GM10266 (cell line): ENCODE measurements around the gene UTY.

ENCODE experiments used
- DNase-seq: peaks from one replicate; pipeline ENCODE4 v3.0.0; 2012; ENCODE audit errors: extremely low spot score
- CTCF ChIP-seq: IDR thresholded peaks from 2 replicates; pipeline ENCODE4 v1.5.1; 2012; ENCODE audit warnings: mild to moderate bottlenecking, low read depth; ENCODE audit not compliant: control insufficient read depth, insufficient read depth; ENCODE audit errors: missing control alignments

UTY gene

GRCh38 chrY:13435968-13436937, 43.6 kb downstream of the UTY start:
- no peak for DNase-seq
- TF ChIP-seq CTCF, result no peak

GRCh38 chrY:13435206-13435967, 44.4 kb downstream of the UTY start:
- DNase-seq, result no peak
- TF ChIP-seq CTCF, result no peak

GRCh38 chrY:13432293-13433025, 47.4 kb downstream of the UTY start:
- no peak for DNase-seq
- no peak for TF ChIP-seq CTCF

- no peak for DNase-seq
Observed at GRCh38 chrY:13429551-13429950, 50.3 kb downstream of the UTY start.

GRCh38 chrY:13423281-13423732, 56.5 kb downstream of the UTY start:
- no peak for DNase-seq

More at GRCh38 chrY:13429551-13429950, 50.3 kb downstream of the UTY start:
- TF ChIP-seq CTCF, result no peak

More at GRCh38 chrY:13423281-13423732, 56.5 kb downstream of the UTY start:
- no peak for TF ChIP-seq CTCF
